Dermis microvascular lymphatic vessel endothelial cell (primary cell): ENCODE measurements around the gene HIVEP2. TPM values are rescaled to one million over a fixed set of nuclear protein-coding genes. Genes with fewer than 3 reads are reported as not detected.
"Not testable (repeated sequence)": the region's sequence is repeated elsewhere in the genome, so short reads cannot be mapped to it uniquely, and the experiment has no call there.

Source experiments
- DNase-seq, 2 donors: peaks; one replicate each; pipeline versions ENCODE4 v3.0.0 to v3.0.0-alpha.2; 2010; ENCODE audit warnings: low read depth in 2 of 2
- total RNA-seq: library from RNA; depleted of rRNA; stranded (reverse); fragments of >200 nt; gene quantifications from 2 replicates; pipeline ENCODE4 v1.2.1, GENCODE V29; 2014

The HIVEP2 gene, protein sequence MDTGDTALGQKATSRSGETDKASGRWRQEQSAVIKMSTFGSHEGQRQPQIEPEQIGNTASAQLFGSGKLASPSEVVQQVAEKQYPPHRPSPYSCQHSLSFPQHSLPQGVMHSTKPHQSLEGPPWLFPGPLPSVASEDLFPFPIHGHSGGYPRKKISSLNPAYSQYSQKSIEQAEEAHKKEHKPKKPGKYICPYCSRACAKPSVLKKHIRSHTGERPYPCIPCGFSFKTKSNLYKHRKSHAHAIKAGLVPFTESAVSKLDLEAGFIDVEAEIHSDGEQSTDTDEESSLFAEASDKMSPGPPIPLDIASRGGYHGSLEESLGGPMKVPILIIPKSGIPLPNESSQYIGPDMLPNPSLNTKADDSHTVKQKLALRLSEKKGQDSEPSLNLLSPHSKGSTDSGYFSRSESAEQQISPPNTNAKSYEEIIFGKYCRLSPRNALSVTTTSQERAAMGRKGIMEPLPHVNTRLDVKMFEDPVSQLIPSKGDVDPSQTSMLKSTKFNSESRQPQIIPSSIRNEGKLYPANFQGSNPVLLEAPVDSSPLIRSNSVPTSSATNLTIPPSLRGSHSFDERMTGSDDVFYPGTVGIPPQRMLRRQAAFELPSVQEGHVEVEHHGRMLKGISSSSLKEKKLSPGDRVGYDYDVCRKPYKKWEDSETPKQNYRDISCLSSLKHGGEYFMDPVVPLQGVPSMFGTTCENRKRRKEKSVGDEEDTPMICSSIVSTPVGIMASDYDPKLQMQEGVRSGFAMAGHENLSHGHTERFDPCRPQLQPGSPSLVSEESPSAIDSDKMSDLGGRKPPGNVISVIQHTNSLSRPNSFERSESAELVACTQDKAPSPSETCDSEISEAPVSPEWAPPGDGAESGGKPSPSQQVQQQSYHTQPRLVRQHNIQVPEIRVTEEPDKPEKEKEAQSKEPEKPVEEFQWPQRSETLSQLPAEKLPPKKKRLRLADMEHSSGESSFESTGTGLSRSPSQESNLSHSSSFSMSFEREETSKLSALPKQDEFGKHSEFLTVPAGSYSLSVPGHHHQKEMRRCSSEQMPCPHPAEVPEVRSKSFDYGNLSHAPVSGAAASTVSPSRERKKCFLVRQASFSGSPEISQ (N-terminal part only)
- 5.5 and 14.0 TPM in 2 replicates for total RNA-seq

DNA sequence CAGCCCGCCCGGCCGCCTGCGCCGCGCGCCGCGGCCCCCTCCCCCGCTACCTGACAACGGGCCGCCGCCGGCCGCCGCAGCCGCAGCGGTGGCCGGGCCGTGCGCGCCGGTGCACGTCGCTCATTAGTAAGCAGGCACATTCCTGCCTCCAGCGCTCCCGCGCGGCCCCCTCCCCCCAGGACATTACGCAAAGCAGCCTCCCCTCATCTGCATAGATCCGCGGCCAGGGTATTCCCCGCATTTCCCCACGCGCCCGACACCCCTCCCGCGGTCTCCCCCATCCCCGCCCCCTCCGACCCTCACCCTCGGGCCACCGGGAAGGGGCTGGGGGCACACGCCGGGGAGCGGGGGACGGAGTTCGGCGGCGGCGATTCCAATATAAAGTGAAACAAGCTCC lies at the start of gene HIVEP2:
Gene HIVEP2 (minus strand): TSS at position 128 of the 397 bp plus-strand sequence. CDS start 170,438 bp downstream, outside the sequence.
- peak; percentile 80 to 91 for DNase-seq

DNA sequence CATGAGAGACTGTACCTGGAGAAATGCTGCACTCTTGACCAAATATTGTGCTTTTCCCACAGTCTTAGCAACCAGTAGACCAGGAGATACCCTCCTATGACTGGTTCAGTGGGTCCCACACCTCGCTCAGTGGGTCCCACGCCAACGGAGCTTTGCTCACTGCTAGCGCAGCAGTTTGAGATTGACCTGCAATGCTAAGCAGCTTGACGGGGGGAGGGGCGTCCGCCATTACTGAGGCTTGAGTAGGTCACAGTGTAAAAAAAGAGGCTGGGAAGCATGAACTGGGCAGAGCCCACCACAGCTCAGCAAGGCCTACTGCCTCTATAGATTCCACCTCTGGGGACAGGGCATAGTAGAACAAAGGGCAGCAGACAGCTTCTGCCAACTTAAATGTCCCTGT lies 49.0 kb upstream of the HIVEP2 start:
- no peak for DNase-seq

DNA sequence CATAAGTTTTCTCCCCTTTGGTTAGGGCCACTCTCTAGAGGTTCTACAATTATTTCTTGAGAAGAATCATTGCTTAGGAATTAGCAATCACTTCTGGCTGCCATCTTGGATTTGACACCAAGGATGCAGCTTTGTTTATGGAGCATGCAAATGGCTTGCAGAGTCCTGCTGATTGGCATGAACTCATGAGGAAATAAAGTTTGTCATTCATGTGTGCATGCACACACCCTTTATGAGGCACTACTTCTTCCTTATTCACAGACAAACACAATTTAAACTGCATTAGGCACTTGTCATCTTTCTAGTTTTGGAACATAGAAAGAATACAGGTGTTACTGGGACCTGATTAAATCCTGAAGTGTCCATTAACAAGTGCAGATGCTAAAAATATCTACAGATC lies 42.5 kb upstream of the HIVEP2 start:
- DNase-seq = no peak

DNA sequence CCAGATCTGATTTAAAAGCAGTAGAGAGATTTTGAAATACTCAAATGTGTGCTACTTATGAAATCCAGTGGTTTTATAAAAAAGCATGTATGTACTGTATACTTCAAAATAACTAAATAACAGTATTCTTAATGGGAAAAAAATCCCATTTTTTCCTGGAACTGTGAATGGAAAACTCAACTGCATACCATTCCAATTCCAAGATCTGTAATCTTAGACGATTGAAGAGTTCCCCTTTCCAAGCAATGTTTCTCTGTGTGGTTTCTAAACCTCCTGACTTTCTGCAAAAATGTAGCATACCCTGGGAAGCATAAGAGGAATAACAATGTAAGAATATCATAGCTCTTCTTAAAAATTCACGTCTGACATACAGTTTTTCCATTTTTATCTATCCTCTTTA lies 40.3 kb upstream of the HIVEP2 start:
- no peak for DNase-seq

DNA sequence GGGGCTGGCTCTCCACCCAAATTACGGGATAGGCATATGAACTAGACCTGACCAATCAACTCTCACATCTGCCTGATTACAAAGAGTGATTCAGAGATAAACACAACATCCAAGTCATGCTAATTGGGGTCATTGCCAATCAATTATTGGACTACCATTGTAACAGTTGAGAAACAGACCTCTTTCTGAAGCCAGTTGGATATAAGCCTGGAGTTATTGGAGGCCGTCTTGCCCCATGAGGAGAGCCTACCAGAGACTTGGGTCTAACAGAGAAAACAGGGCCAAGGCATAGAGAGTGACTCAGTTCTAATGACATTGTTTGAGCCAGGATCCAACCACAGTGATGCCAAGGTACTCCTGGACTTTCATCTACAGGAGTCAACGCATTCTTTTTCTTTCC lies 39.4 kb upstream of the HIVEP2 start:
- DNase-seq = no peak

DNA sequence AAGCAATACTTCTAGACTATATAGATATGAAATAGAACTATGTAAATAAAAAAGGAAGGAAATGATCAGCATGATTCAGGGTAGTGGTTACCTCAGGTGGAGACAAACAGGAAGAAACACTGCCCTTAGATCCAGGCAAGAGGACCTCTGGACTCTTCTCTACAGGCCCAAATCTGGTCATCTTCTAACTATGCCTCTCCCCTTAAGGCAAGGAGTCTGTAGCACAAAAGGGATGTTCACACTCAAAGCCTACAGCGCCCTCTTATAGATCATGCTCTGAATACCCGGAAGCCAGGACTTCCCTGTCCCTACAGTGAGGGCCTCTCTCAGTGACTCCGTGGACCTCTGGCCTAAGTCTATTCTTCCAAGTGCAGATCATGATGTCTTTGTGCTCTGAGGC lies 30.4 kb upstream of the HIVEP2 start:
- DNase-seq = no peak

DNA sequence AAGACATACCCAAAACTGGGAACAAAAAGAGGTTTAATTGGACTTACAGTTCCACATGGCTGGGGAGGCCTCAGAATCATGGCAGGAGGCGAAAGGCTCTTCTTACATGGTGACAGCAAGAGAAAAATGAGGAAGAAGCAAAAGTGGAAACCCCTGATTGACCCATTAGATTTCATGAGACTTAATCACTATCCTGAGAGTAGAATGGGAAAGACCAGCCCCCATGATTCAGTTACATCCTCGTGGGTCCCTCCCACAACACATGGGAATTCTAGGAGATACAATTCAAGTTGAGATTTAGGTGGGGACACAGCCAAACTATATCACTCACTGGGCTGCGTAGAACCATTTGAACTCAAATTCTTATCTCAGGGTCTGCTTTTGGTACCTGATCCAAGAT lies 26.0 kb upstream of the HIVEP2 start:
- not testable (repeated sequence) for DNase-seq

DNA sequence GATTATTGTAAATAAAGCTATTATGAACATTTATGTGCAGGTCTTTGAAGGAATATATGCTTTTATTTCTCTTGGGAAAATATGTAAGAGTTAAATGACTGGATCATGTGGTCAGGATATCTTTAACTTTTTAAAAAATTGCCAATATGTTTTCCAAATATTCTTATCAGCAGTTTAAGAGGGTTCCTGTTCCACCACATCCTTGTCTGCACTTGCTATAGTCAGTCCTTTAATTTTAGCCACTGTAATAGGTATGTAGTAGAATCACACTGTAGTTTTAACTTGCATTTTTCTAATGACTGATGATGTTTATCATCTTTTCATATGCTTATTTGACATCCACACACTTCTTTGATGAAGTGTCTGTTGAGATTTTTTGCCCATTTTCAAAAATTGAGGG lies 23.6 kb upstream of the HIVEP2 start:
- no peak for DNase-seq

DNA sequence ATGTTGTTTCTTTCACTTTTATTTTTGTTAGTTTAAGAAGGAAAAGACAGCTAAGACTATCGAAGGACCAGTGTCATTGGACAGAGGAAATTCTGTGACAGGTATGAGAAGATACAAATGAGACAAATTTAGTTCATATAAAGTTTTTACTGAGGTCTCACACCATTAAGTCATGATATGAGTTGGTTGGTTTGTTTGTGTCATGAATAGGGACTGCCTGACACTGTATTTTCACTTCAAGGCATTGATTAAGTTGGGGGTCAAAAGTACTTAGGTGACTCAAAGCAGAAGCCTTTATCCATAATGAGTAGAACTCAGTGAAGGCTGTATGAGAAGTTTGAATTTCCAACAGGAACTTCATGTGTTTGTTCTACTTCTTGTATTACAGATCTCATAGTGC lies 21.3 kb upstream of the HIVEP2 start:
- no peak for DNase-seq

DNA sequence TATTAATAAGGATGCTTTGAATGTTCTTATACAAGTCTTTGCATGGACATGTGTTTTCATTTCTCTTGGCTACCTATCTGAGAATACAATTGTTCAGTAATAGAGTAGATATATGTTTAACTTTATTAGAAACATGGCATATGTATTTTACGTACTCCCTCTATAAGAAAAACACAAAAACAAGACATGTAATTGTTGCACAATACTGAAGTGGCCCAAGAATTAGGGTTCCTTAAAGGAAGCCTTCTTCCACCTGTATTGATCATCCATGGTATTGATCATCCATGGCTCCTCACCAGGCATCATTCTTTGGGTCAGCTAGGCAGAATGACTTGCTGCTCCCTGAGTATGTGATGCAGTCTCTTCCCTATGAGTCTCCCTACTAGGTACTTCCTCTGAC lies 20.2 kb upstream of the HIVEP2 start:
- no peak for DNase-seq

DNA sequence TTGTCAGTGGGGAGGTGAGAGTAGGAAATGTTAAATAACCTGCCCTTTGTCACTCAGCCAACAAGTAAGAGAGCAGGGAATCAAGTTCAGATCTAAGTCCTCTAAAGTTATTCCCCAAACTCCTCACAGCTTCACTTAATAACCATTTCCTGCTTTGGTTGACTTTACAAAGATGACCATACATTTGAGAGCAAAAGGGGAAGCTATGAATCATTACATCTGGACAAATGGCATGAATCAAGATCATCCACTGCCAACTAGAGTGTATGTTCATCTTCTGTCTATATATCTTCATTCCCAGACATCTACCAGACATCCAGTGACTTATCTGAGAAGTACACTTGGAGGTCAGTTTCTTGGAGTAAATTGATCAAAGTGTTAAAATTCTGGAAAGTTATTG lies 15.1 kb upstream of the HIVEP2 start:
- DNase-seq = peak in 1 of 2 donors; percentile 84

DNA sequence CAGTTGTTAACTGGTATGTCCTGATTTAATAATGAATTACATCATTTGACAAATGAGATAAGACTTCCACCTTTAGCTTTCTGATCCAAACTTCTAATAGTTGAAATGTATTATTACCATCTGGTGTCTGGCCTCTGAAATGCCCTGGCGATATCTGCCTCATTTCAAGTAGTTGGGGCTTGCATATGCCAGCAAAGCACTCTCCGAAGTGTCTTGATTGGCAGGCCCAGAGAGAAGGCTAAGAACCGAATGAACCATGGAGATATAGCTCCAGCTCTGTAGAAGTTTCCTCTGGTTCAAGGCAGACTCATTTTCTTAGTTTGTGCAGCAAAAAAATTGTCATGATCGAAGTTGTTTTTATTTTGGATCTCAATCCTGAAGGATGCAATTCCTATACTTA lies 13.4 kb upstream of the HIVEP2 start:
- DNase-seq = no peak

DNA sequence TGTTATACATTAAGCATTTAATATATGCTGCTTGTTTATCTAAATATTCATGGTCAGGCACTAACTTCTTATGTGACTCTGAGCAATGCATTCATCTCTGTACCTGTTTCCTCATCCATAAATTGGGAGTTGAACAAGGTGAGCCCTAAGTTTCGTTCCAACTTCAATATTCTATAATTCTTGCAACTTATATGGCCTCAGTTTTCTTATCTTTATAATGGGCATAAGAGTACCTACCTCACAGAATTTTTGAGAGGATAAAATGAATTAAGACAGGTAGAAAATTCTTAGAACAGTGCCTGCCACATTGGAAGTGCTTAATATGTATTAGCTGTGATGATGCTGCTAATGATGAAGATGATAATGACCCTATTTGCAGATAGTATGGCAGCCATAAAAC lies 11.8 kb upstream of the HIVEP2 start:
- no peak for DNase-seq

DNA sequence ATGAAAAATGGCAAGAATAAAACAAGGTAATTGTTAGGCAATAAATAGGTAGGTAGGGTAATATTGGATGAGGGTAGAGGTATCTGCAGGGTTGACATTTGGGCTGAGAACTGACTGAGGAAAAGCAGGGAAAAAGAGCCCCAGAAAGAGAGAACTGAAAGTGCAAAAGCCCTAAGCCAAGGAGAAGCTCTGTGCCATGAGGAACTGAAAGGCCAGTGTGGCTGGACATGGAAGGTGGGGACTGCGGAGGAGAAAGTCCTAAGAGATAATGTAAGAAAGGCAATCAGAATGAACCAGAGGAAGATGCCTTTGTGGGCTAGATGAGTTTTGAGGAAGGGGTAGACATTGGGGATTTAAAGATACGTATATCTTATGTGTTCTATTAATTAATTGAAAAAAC lies 9.9 kb upstream of the HIVEP2 start:
- no peak for DNase-seq

DNA sequence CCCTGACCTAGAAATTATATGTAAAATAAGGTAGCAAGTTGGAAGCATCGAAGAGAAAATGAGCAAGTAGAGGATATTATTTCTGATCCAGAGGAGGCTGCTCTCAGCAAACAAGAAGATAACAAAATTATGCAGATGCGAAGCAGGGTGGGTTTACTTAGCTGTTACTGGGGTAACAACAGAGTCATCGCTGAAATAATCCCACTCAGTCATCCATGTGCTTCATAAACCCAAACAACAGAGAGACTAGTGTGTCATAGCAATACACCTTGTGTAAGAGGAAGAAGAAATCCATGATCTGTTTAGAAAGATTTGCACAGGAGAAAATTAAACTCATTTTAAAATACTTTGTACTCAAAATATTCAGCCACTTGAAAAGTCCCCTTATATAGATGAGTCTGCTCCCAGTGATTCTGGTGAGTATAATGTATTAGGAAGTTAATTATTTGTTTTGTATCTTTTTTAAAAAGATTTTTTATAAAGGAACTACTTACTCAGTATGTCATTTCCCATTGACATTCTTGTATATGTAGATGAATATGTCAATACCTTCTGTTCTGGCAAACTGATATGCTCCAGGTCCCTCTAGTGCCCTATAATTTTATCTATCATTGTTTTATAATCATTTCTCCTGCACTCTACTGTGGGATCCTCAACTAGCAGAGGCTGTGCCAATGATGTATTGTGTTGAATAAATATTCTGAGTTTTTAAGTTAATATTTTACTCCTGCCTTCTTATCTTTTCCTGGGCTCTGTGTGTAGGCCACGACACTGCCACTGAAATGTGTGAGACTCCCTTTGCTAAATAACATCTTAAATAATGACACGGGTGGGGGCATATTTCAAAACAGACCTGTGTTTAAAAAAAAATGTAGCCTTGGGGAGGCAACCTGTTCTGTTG lies 8.6 kb upstream of the HIVEP2 start:
- DNase-seq = peak in 1 of 2 donors; percentile 46

DNA sequence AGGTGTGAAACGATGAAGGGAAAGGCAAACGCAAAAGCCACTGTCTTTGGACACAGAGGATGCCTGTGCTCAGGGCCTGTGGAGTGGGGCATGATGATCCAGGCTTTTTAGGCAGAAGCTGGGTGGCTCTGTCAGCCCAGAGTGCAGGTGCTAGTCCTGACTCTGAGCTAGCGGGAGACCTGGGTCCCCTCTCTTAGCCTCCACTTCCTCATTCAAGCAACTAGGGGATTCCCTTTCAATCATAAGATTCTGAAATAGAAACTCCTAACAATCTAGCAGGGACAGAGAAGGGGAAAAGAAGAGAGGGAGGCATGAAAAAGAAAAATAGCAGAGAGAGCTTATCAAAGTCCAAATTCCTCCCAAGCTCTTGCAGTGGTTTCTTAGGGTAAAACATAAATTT lies 7.6 kb upstream of the HIVEP2 start:
- no peak for DNase-seq

DNA sequence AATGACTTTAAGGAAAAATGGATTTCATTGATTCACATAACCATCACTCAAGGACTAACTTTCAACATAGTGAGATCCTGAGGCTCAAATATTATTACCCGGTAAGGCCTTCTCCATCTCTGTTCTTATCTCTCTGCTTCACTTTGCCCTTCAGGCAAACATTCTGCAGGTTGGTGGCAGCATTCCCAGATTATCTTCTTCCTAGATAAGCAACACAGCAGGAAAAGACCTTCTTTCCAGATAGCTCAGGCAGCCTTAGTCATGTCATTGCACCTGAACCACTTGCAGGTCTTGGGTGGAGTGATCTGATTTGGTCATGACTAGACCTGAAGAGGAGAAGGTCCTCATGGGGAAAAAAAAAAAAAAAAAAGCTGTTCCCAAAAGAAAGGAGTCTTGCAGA lies 5.3 kb upstream of the HIVEP2 start:
- no peak for DNase-seq

DNA sequence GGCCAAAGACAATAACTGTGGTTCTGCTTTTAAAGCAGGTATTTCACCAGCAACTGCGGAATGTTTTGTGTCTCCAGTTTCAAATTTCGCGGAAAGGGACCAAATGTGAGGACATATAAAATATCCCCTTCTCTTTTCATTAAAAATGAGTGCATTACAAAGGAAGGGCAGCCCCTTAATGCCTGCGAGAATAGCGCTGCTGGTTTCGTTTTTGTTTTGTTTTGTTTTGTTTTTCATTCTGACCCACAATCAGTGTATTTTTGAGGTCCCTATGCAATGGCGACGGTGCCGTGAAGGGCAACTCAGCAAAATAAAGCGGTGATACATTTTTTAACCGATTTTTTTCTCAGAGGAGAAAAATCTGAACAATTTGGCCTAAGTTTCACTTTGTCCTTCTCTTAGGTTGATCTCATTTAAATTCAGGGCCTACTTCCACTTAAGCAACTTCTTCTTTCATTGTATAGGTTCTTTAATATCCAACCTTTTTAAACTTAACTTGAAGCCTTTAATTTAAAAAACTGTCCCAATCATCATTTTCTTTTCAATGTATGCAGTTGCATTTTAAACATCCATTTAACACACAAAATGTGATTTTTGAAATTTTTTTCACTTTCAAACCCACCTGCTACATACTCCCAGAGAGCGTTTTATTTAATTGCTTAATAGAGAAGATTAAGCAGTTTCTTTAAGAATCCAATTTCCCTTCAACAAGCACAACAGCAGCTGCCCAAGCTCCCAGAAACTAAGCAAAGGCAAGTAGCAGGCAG lies 2.9 kb upstream of the HIVEP2 start:
- peak in 1 of 2 donors; percentile 86 for DNase-seq

DNA sequence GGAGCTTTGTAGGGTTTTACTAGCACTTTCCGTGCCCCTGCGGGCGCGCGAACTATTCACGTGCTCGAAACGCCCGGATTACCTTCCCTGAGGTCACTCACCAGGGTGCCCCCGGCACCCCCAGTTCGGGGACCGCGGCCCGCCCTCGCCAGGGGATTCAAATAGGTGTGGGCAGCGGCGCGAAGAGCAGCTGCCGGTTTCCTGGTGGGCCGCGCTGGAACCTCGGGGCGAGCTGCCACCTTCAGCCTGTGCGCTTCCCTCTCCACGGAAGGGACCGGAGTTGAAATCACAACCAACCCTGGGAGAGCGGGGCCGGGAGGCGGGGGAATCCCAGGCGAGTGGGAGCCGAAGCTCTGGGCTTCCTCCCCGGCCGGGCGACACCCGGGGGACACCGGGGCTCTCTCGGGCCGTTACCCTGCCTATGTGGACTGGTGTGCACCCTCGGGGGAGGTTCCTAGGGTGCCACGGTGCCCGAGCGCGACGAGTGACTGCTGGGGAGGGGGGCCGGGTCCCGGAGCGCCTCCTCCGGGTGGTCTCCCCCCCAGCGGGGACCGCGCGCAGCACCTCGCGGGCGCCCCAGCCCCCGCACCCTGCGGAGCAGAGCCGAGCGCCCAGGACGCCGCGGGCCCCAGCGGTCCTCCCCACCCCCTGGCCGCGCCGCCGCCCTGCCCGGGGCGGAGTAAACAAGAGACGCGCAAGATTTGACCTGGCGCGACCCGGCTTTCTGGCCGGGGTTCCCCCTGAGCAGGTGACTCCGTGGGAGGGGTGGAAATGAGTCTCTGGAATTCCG lies 2.1 kb upstream of the HIVEP2 start:
- DNase-seq = peak in 1 of 2 donors; percentile 91
